Heart left ventricle (tissue), 13 donors: ENCODE results near the gene SHC3.

Experiments used
- CTCF ChIP-seq, 12 donors: fragments of 200-600 bp; sonication (generic) in 4 of 12; IDR thresholded peaks; one replicate each; pipeline versions ENCODE4 v1.5.0 to v1.8.0; 2018 to 2022; ENCODE audit warnings: antibody characterized with exemption in 12 of 12, mild to moderate bottlenecking in 5 of 12
- POLR2A ChIP-seq, 2 donors: fragments of 450-650 bp; IDR thresholded peaks; one replicate each; pipeline ENCODE4 v1.6.1; 2017; ENCODE audit warnings: antibody characterized with exemption in 2 of 2, mild to moderate bottlenecking in 2 of 2, moderate library complexity in 2 of 2
- donor health status: ischemic (EF 13 %, LVEDD 7.1; RV severe dilation, severe dysfunction).
- donor health status: DM: no; HTN: yes; CAD: no.
- donor health status: DM: no; HTN: no; CAD: no.
- donor health status: ischemic (EF 25% LVEDD 6.9; RV normal size, moderate dysfunction).
- donor health status: ischemic (EF 25% LVEDD 5.7; RV mildly dilated, moderate dysfunction).
- donor health status: ischemic (EF 35%, LVEDD 5.7; RV mildly dilated, moderate dysfunction).
- donor health status: nonischemic (EF 11% LVEDD 7.7; RV severe dilation, severe dysfunction).
- donor health status: DM: yes; HTN: yes; CAD: no.
- donor health status: PGD.
- donor health status: ischemic (EF 29% LVEDD 5.4; RV normal size, mild dysfunction).
- donor health status: nonischemic (EF 23%, LVEDD 6.1; RV moderate dilation, normal function).

- TF ChIP-seq CTCF (IDR thresholded peaks at IDR 0.05) = no peak
- no peak for TF ChIP-seq POLR2A (IDR thresholded peaks at IDR 0.05)
Measured at GRCh38 chr9:89010056-89010455, 168.6 kb downstream of the SHC3 start.
